ENCODE measurements around the gene TMEM143. TPM values are rescaled to one million over a fixed set of nuclear protein-coding genes. Genes with fewer than 3 reads are reported as not detected.
"Not testable (repeated sequence)": the region's sequence is repeated elsewhere in the genome, so short reads cannot be mapped to it uniquely, and the experiment has no call there.

Gene TMEM143
- total RNA-seq, 2 donors from 2014 or later = 20.4 to 43.8 TPM

GRCh38 chr19:48392860-48393558 is 29.3 kb upstream of the TMEM143 start:
- H3K27me3 ChIP-seq = peaks cover 29 to 42% of the 10 kb centered on the region in 2 donors
- H3K36me3 ChIP-seq = peaks cover 14% of the 10 kb centered on the region
- H3K27ac ChIP-seq = no peak overlapping the region
- DNase-seq (ENCODE audit: low spot score) = no peak
- TF ChIP-seq CTCF (IDR thresholded peaks at IDR 0.05) = no peak
- no peak overlapping the region for H3K4me3 ChIP-seq
- peaks cover 0 to 39% of the 10 kb centered on the region in 2 donors for H3K4me1 ChIP-seq
- no peaks in the 10 kb centered on the region for H3K9me3 ChIP-seq

GRCh38 chr19:48392006-48392344 is 28.2 kb upstream of the TMEM143 start:
- not testable (repeated sequence) for H3K4me3 ChIP-seq; H3K27ac ChIP-seq; H3K9me3 ChIP-seq; DNase-seq (ENCODE audit: low spot score)
- Histone ChIP-seq H3K27me3 (peaks cover 22 to 32% of the 10 kb centered on the region in 2 donors), H3K36me3 (peaks cover 24% of the 10 kb centered on the region), H3K4me1 (peaks cover 0 to 35% of the 10 kb centered on the region in 2 donors)

- Histone ChIP-seq H3K36me3 (peaks cover 29% of the 10 kb centered on the region), H3K9me3 (no peaks in the 10 kb centered on the region), H3K27me3 (peaks cover 17 to 25% of the 10 kb centered on the region in 2 donors), H3K27ac (peak within 1 kb of the TSS; percentile 96), H3K4me1 (peaks cover 0 to 35% of the 10 kb centered on the region in 2 donors), H3K4me3 (peak within 1 kb of the TSS; percentile 91)
- TF ChIP-seq CTCF (IDR thresholded peaks at IDR 0.05) = peak; percentile 91 to 94
- peak; percentile 77 for DNase-seq (ENCODE audit: low spot score)
Measured at GRCh38 chr19:48391100-48392005, 27.6 kb upstream of the TMEM143 start, which contains the start of gene KDELR1. TSS of gene KDELR1 (minus strand) at chr19:48391551. CDS start at chr19:48391358, 193 bp downstream.

- peak; percentile 64 to 91 for TF ChIP-seq CTCF (IDR thresholded peaks at IDR 0.05)
- H3K4me1 ChIP-seq = peaks cover 0 to 35% of the 10 kb centered on the region in 2 donors
Measured at GRCh38 chr19:48390188-48391099, 26.7 kb upstream of the TMEM143 start.

GRCh38 chr19:48386981-48387380 is 23.2 kb upstream of the TMEM143 start:
- DNase-seq (ENCODE audit: low spot score) = no peak
- Histone ChIP-seq H3K27ac (no peak overlapping the region), H3K4me3 (no peak overlapping the region), H3K4me1 (peaks cover 0 to 16% of the 10 kb centered on the region in 2 donors), H3K9me3 (no peaks in the 10 kb centered on the region), H3K27me3 (no peaks in the 10 kb centered on the region), H3K36me3 (peaks cover 69% of the 10 kb centered on the region)
- TF ChIP-seq CTCF (IDR thresholded peaks at IDR 0.05) = no peak

More at GRCh38 chr19:48390188-48391099, 26.7 kb upstream of the TMEM143 start:
- peaks cover 10 to 17% of the 10 kb centered on the region in 2 donors for H3K27me3 ChIP-seq
- peak; percentile 73 for DNase-seq (ENCODE audit: low spot score)
- H3K36me3 ChIP-seq = peaks cover 36% of the 10 kb centered on the region
- H3K9me3 ChIP-seq = no peaks in the 10 kb centered on the region
- peak overlapping the region; percentile 91 for H3K4me3 ChIP-seq
- H3K27ac ChIP-seq = peak overlapping the region; percentile 96

All from right atrium auricular region (tissue), 2 donors.